SK-N-SH (cell line): ENCODE data around the gene FAM168A. TPM values are rescaled to one million over a fixed set of nuclear protein-coding genes. Genes with fewer than 3 reads are reported as not detected.
A peak's percentile ranks its signal among the peaks of the same experiment; 100 is the strongest.

ENCODE experiments used
- CHD2 ChIP-seq: fragments of 150-350 bp; IDR thresholded peaks from 2 replicates; pipeline ENCODE4 v1.6.1; 2018; ENCODE audit warnings: low read length; ENCODE audit not compliant: partially characterized antibody
- ELF1 ChIP-seq: IDR thresholded peaks from 2 replicates; pipeline ENCODE4 v1.4.0; 2012
- EP300 ChIP-seq, 2 experiments: IDR thresholded peaks; 2 replicates each; pipeline versions ENCODE4 v1.4.0 to v1.6.1; 2012; ENCODE audit warnings: borderline replicate concordance in 1 of 2, low read depth in 1 of 2, low read length in 1 of 2
- EZH2phosphoT487 ChIP-seq: fragments of 200-600 bp; sonication (generic); IDR thresholded peaks from 2 replicates; pipeline ENCODE4 v1.6.1; 2017; ENCODE audit warnings: low read depth, mixed run types, mild to moderate bottlenecking, antibody characterized with exemption, moderate library complexity, borderline replicate concordance
- FOSL2 ChIP-seq: IDR thresholded peaks from 2 replicates; pipeline ENCODE4 v1.4.0; 2012; ENCODE audit warnings: low read depth, mild to moderate bottlenecking, moderate library complexity, borderline replicate concordance
- FOXM1 ChIP-seq: IDR thresholded peaks from 2 replicates; pipeline ENCODE4 v1.4.0; 2012; ENCODE audit warnings: low read depth, mild to moderate bottlenecking
- MEF2A ChIP-seq: IDR thresholded peaks from 2 replicates; pipeline ENCODE4 v1.4.0; 2012; ENCODE audit warnings: low read depth, borderline replicate concordance
- RAD21 ChIP-seq: IDR thresholded peaks from 2 replicates; pipeline ENCODE4 v1.6.1; 2012; ENCODE audit warnings: mild to moderate bottlenecking, low read length
- RXRA ChIP-seq: IDR thresholded peaks from 2 replicates; pipeline ENCODE4 v1.4.0; 2012; ENCODE audit warnings: low read depth, mild to moderate bottlenecking, borderline replicate concordance
- TAF1 ChIP-seq: IDR thresholded peaks from 2 replicates; pipeline ENCODE4 v1.6.1; 2012; ENCODE audit warnings: low read depth, mild to moderate bottlenecking, low read length, moderate library complexity, borderline replicate concordance
- TCF12 ChIP-seq: IDR thresholded peaks from 2 replicates; pipeline ENCODE4 v1.4.0; 2012
- TEAD4 ChIP-seq: IDR thresholded peaks from 2 replicates; pipeline ENCODE4 v1.4.0; 2012; ENCODE audit warnings: mild to moderate bottlenecking, borderline replicate concordance; ENCODE audit not compliant: insufficient read depth
- YY1 ChIP-seq: IDR thresholded peaks from 2 replicates; pipeline ENCODE4 v1.4.0; 2012; ENCODE audit warnings: low read depth, mild to moderate bottlenecking
- polyA plus RNA-seq, 3 experiments: library from polyadenylated mRNA; depleted of rRNA; stranded (reverse); fragments of >200 nt; gene quantifications; 2 replicates each; pipeline ENCODE4 v1.2.3, GENCODE V29; 2012
- TF ChIP-seq, protein P1 (sequence below): IDR thresholded peaks from 2 replicates; pipeline ENCODE4 v1.6.1; 2012; ENCODE audit warnings: mild to moderate bottlenecking, low read depth, low read length, moderate library complexity
- TF ChIP-seq, protein P2 (sequence below): fragments of 150-350 bp; IDR thresholded peaks from 2 replicates; pipeline ENCODE4 v1.6.1; 2016; ENCODE audit warnings: mild to moderate bottlenecking, low read depth, low read length
- TF ChIP-seq, protein P3 (sequence below): IDR thresholded peaks from 2 replicates; pipeline ENCODE4; 2012
- TF ChIP-seq, protein P4 (sequence below): IDR thresholded peaks from 2 replicates; pipeline ENCODE4 v1.4.0; 2012; ENCODE audit warnings: low read depth
- TF ChIP-seq, protein P5 (sequence below): IDR thresholded peaks from 2 replicates; pipeline ENCODE4 v1.4.0; 2012; ENCODE audit warnings: low read depth, borderline replicate concordance
- TF ChIP-seq, protein P6 (sequence below): fragments of 150-350 bp; IDR thresholded peaks from 2 replicates; pipeline ENCODE4 v1.6.1; 2017; ENCODE audit warnings: antibody characterized with exemption, low read length, low read depth, borderline replicate concordance

Gene FAM168A
- polyA plus RNA-seq, 1 of the 3 experiments (the other 2 are of a cell fraction) = 17.8 TPM

DNA sequence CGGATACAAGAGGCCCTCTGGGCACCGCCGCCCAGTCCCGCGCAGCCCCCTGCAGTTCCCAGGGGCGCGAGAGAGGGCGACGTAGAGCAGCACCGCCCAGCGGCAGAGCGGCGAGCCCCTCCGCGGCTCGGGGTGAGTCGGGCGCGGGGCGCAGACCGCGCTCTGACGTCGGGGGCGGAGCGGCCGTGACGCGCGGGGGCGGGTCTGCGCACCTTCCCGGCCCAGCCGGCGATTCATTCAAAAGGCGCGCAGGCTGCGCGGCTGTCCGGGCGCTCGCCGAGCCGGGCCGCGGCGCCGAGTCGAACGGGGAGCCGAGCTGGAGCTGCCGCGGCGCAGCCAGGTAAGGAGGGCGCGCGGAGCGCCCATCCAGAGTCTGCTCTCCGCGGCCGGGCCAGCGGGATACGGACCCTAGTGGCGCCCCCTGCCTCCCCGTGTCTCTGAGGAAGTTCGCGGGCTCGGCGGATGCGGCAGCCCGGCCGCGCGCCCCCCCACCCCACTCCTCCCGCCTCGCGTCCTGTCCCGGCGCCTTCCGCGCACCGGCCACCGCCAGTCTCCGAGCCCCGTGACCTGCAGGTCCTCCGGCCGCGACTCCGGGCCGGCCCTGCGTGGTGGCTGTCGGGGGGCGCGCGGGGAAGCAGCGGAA lies 221.6 kb downstream of the FAM168A start, which contains the start of gene RELT (continued):
- TF ChIP-seq, protein P1, sequence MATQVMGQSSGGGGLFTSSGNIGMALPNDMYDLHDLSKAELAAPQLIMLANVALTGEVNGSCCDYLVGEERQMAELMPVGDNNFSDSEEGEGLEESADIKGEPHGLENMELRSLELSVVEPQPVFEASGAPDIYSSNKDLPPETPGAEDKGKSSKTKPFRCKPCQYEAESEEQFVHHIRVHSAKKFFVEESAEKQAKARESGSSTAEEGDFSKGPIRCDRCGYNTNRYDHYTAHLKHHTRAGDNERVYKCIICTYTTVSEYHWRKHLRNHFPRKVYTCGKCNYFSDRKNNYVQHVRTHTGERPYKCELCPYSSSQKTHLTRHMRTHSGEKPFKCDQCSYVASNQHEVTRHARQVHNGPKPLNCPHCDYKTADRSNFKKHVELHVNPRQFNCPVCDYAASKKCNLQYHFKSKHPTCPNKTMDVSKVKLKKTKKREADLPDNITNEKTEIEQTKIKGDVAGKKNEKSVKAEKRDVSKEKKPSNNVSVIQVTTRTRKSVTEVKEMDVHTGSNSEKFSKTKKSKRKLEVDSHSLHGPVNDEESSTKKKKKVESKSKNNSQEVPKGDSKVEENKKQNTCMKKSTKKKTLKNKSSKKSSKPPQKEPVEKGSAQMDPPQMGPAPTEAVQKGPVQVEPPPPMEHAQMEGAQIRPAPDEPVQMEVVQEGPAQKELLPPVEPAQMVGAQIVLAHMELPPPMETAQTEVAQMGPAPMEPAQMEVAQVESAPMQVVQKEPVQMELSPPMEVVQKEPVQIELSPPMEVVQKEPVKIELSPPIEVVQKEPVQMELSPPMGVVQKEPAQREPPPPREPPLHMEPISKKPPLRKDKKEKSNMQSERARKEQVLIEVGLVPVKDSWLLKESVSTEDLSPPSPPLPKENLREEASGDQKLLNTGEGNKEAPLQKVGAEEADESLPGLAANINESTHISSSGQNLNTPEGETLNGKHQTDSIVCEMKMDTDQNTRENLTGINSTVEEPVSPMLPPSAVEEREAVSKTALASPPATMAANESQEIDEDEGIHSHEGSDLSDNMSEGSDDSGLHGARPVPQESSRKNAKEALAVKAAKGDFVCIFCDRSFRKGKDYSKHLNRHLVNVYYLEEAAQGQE = no peak
- TF ChIP-seq YY1 (no peak), FOXM1 (no peak), ELF1 (no peak), TCF12 (no peak), CHD2 (peak; percentile 51), FOSL2 (no peak), RXRA (no peak), TEAD4 (no peak), RAD21 (peak; percentile 53), EZH2phosphoT487 (no peak), EP300 (IDR thresholded peaks at IDR 0.05; ENCODE audit: borderline replicate concordance in 1 of 2, low read depth in 1 of 2, low read length in 1 of 2) (no peak), TAF1 (peak; percentile 83; the same call in 1 of the 2 replicates), MEF2A (no peak)
- TF ChIP-seq, protein P2, sequence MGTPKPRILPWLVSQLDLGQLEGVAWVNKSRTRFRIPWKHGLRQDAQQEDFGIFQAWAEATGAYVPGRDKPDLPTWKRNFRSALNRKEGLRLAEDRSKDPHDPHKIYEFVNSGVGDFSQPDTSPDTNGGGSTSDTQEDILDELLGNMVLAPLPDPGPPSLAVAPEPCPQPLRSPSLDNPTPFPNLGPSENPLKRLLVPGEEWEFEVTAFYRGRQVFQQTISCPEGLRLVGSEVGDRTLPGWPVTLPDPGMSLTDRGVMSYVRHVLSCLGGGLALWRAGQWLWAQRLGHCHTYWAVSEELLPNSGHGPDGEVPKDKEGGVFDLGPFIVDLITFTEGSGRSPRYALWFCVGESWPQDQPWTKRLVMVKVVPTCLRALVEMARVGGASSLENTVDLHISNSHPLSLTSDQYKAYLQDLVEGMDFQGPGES = no peak
- TF ChIP-seq, protein P3, sequence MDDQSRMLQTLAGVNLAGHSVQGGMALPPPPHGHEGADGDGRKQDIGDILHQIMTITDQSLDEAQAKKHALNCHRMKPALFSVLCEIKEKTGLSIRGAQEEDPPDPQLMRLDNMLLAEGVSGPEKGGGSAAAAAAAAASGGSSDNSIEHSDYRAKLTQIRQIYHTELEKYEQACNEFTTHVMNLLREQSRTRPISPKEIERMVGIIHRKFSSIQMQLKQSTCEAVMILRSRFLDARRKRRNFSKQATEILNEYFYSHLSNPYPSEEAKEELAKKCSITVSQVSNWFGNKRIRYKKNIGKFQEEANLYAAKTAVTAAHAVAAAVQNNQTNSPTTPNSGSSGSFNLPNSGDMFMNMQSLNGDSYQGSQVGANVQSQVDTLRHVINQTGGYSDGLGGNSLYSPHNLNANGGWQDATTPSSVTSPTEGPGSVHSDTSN = no peak
- TF ChIP-seq, protein P4, sequence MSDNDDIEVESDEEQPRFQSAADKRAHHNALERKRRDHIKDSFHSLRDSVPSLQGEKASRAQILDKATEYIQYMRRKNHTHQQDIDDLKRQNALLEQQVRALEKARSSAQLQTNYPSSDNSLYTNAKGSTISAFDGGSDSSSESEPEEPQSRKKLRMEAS = 0 out of 2 replicates have a peak, but pooled peaks have one; percentile 43
- TF ChIP-seq, protein P5, sequence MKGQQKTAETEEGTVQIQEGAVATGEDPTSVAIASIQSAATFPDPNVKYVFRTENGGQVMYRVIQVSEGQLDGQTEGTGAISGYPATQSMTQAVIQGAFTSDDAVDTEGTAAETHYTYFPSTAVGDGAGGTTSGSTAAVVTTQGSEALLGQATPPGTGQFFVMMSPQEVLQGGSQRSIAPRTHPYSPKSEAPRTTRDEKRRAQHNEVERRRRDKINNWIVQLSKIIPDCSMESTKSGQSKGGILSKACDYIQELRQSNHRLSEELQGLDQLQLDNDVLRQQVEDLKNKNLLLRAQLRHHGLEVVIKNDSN = no peak
- TF ChIP-seq, protein P6, sequence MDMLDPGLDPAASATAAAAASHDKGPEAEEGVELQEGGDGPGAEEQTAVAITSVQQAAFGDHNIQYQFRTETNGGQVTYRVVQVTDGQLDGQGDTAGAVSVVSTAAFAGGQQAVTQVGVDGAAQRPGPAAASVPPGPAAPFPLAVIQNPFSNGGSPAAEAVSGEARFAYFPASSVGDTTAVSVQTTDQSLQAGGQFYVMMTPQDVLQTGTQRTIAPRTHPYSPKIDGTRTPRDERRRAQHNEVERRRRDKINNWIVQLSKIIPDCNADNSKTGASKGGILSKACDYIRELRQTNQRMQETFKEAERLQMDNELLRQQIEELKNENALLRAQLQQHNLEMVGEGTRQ = no peak
